HG02678 (cell line): Measurements from ENCODE around the gene OLIG1.

Source experiments
- ATAC-seq: cut with Tn5 transposase; IDR thresholded peaks from one replicate; pipeline ENCODE4 v1.9.1; 2021; ENCODE audit warnings: mild to moderate bottlenecking, moderate library complexity; ENCODE audit not compliant: unreplicated experiment

The OLIG1 gene

GRCh38 chr21:33030633-33031032 is 39.3 kb upstream of the OLIG1 start:
- no peak for ATAC-seq

- no peak for ATAC-seq
Measured at GRCh38 chr21:33031152-33031911, 38.6 kb upstream of the OLIG1 start.

- ATAC-seq: no peak
Measured at GRCh38 chr21:33032434-33033047, 37.4 kb upstream of the OLIG1 start.

- ATAC-seq: no peak
Measured at GRCh38 chr21:33033094-33033951, 36.6 kb upstream of the OLIG1 start.

GRCh38 chr21:33033961-33034413 is 36.0 kb upstream of the OLIG1 start:
- no peak for ATAC-seq

GRCh38 chr21:33035147-33035546 is 34.8 kb upstream of the OLIG1 start:
- ATAC-seq: no peak

GRCh38 chr21:33036430-33037162 is 33.3 kb upstream of the OLIG1 start:
- no peak for ATAC-seq

- no peak for ATAC-seq
Measured at GRCh38 chr21:33037501-33037900, 32.4 kb upstream of the OLIG1 start.

- ATAC-seq: no peak
Measured at GRCh38 chr21:33039536-33039935, 30.4 kb upstream of the OLIG1 start.

GRCh38 chr21:33040215-33040614 is 29.7 kb upstream of the OLIG1 start:
- ATAC-seq: no peak

GRCh38 chr21:33041981-33042380 is 28.0 kb upstream of the OLIG1 start:
- no peak for ATAC-seq

- no peak for ATAC-seq
Measured at GRCh38 chr21:33042812-33043211, 27.1 kb upstream of the OLIG1 start.

GRCh38 chr21:33046455-33046854 is 23.5 kb upstream of the OLIG1 start:
- no peak for ATAC-seq

GRCh38 chr21:33047231-33047630 is 22.7 kb upstream of the OLIG1 start:
- no peak for ATAC-seq

- no peak for ATAC-seq
Measured at GRCh38 chr21:33051925-33052324, 18.0 kb upstream of the OLIG1 start.

- ATAC-seq: no peak
Measured at GRCh38 chr21:33053951-33054350, 16.0 kb upstream of the OLIG1 start.

- ATAC-seq: no peak
Measured at GRCh38 chr21:33055991-33056390, 13.9 kb upstream of the OLIG1 start.

- no peak for ATAC-seq
Measured at GRCh38 chr21:33057385-33057940, 12.5 kb upstream of the OLIG1 start.

GRCh38 chr21:33058527-33058926 is 11.4 kb upstream of the OLIG1 start:
- ATAC-seq: no peak

GRCh38 chr21:33058957-33059356 is 11.0 kb upstream of the OLIG1 start:
- ATAC-seq: no peak
